H1 (cell line): ENCODE measurements around the gene AHI1. TPM values are rescaled to one million over a fixed set of nuclear protein-coding genes. Genes with fewer than 3 reads are reported as not detected.

Experiments used
- CTCF ChIA-PET: fragments of 300-600 bp; sonication (Branson Sonifier 250); formaldehyde crosslinking; loops from one replicate; lab custom pipeline; 2021; ENCODE audit not compliant: partially characterized antibody; lab: Charles Lee
- POLR2A ChIA-PET: fragments of 300-600 bp; sonication (Branson Sonifier 250); formaldehyde crosslinking; loops from one replicate; lab custom pipeline; 2021; ENCODE audit warnings: inconsistent platforms; ENCODE audit not compliant: partially characterized antibody; lab: Charles Lee
- DNase-seq, 2 experiments: peaks; one replicate each; pipeline versions ENCODE4 v3.0.0 to v3.0.0-alpha.2; 2010 to 2022; ENCODE audit warnings: low spot score in 2 of 2, low read depth in 1 of 2, mixed read lengths in 1 of 2
- FAIRE-seq: peaks from 2 replicates; lab custom pipeline; 2011; peaks lifted over from hg19 to GRCh38; lab: Jason Lieb, UNC
- H2AFZ ChIP-seq: 2 replicates; pipeline ENCODE4 v1.8.1; 2012; ENCODE audit warnings: low read length, inconsistent platforms
- H2AK5ac ChIP-seq: 2 replicates; pipeline ENCODE4 v1.6.1; 2013; ENCODE audit warnings: low read depth, low read length
- H2BK120ac ChIP-seq: replicated peaks from 2 replicates; pipeline ENCODE3; 2013; ENCODE audit warnings: low read depth, low read length, inconsistent platforms
- H2BK12ac ChIP-seq: 2 replicates; pipeline ENCODE4 v1.6.1; 2013; ENCODE audit warnings: low read depth, low read length
- H2BK15ac ChIP-seq: 2 replicates; pipeline ENCODE4 v1.6.1; 2013; ENCODE audit warnings: low read length
- H2BK20ac ChIP-seq: 2 replicates; pipeline ENCODE4 v1.6.1; 2013; ENCODE audit warnings: low read length
- H2BK5ac ChIP-seq: 2 replicates; pipeline ENCODE4 v1.6.1; 2013; ENCODE audit warnings: low read depth, low read length
- H3K14ac ChIP-seq: 2 replicates; pipeline ENCODE4 v1.6.1; 2013; ENCODE audit warnings: inconsistent platforms; ENCODE audit not compliant: insufficient read length
- H3K18ac ChIP-seq: 2 replicates; pipeline ENCODE4 v1.6.1; 2013; ENCODE audit warnings: low read length; ENCODE audit errors: extremely low read depth
- H3K23ac ChIP-seq: 2 replicates; pipeline ENCODE4 v1.6.1; 2013; ENCODE audit warnings: inconsistent platforms; ENCODE audit not compliant: insufficient read length
- H3K23me2 ChIP-seq: 2 replicates; pipeline ENCODE4 v1.6.1; 2013; ENCODE audit warnings: low read depth, low read length
- H3K27ac ChIP-seq: 2 replicates; pipeline ENCODE4 v1.6.1; 2011; ENCODE audit warnings: low read depth, low read length, inconsistent platforms
- H3K27me3 ChIP-seq, 4 experiments: replicated peaks in 1 of 4; 1 replicate in 1 of 4; 2 replicates in 3 of 4; pipeline versions ENCODE4 v1.6.1 to v1.8.1; 2011 to 2013; ENCODE audit warnings: low read length in 3 of 4, mild to moderate bottlenecking in 3 of 4, inconsistent platforms in 2 of 4, mixed read lengths in 2 of 4, moderate library complexity in 1 of 4; ENCODE audit not compliant: control insufficient read depth in 3 of 4, insufficient read depth in 3 of 4; ENCODE audit errors: extremely low read depth in 1 of 4
- H3K36me3 ChIP-seq, 4 experiments: 2 replicates each; pipeline versions ENCODE4 v1.6.1 to v1.8.1; 2011 to 2013; ENCODE audit warnings: mild to moderate bottlenecking in 4 of 4, low read length in 3 of 4, moderate library complexity in 2 of 4, control low read depth in 1 of 4, inconsistent platforms in 1 of 4; ENCODE audit not compliant: insufficient read depth in 4 of 4, control insufficient read depth in 2 of 4
- H3K4ac ChIP-seq: replicated peaks from 2 replicates; pipeline ENCODE3; 2013; ENCODE audit warnings: low read length, low read depth, mixed read lengths, inconsistent platforms; ENCODE audit not compliant: insufficient read length
- H3K4me1 ChIP-seq, 4 experiments: replicated peaks in 1 of 4; 1 replicate in 1 of 4; 2 replicates in 3 of 4; pipeline versions ENCODE4 v1.6.1 to v1.8.1; 2011 to 2013; ENCODE audit warnings: low read length in 3 of 4, inconsistent platforms in 2 of 4, mixed read lengths in 1 of 4; ENCODE audit not compliant: insufficient read depth in 4 of 4, control insufficient read depth in 3 of 4
- H3K4me2 ChIP-seq, 2 experiments: 2 replicates each; pipeline versions ENCODE4 v1.6.1 to v1.8.1; 2011 to 2013; ENCODE audit warnings: low read depth in 2 of 2, low read length in 2 of 2, control low read depth in 1 of 2, inconsistent platforms in 1 of 2, mild to moderate bottlenecking in 1 of 2; ENCODE audit not compliant: insufficient read depth in 1 of 2
- H3K4me3 ChIP-seq, 4 experiments: fragments of 200-600, 300-600 bp in 1 of 4; sonication (generic), shearing (Covaris generic), sonication (Bioruptor Twin) in 1 of 4; 2 replicates each; pipeline versions ENCODE4 v1.5.1 to v1.8.1; 2011 to 2016; ENCODE audit warnings: low read length in 4 of 4, low read depth in 3 of 4, control low read depth in 2 of 4, inconsistent platforms in 2 of 4, mild to moderate bottlenecking in 2 of 4, mixed read lengths in 1 of 4, moderate library complexity in 1 of 4; ENCODE audit not compliant: insufficient read depth in 2 of 4; ENCODE audit errors: extremely low read depth in 1 of 4
- H3K56ac ChIP-seq: replicated peaks from 2 replicates; pipeline ENCODE3; 2013; ENCODE audit warnings: low read depth, mild to moderate bottlenecking, mixed read lengths, low read length, inconsistent platforms; ENCODE audit not compliant: insufficient read length
- H3K79me1 ChIP-seq: 2 replicates; pipeline ENCODE4 v1.6.1; 2013; ENCODE audit warnings: low read depth, low read length, control low read depth
- H3K79me2 ChIP-seq, 2 experiments: 2 replicates each; pipeline versions ENCODE4 v1.6.1 to v1.8.1; 2012 to 2013; ENCODE audit warnings: low read length in 2 of 2, mild to moderate bottlenecking in 2 of 2, inconsistent platforms in 1 of 2; ENCODE audit not compliant: insufficient read depth in 2 of 2, control insufficient read depth in 1 of 2
- H3K9ac ChIP-seq, 4 experiments: replicated peaks in 1 of 4; 1 replicate in 1 of 4; 2 replicates in 3 of 4; pipeline versions ENCODE4 v1.6.1 to v1.8.1; 2011 to 2013; ENCODE audit warnings: low read depth in 3 of 4, low read length in 3 of 4, control low read depth in 2 of 4, mild to moderate bottlenecking in 2 of 4, moderate library complexity in 2 of 4, inconsistent platforms in 1 of 4; ENCODE audit errors: extremely low read depth in 1 of 4
- H3K9me3 ChIP-seq, 2 experiments: 2 replicates each; pipeline versions ENCODE4 v1.6.1 to v1.8.1; 2012 to 2013; ENCODE audit warnings: mild to moderate bottlenecking in 2 of 2, moderate library complexity in 2 of 2, control low read depth in 1 of 2, inconsistent platforms in 1 of 2, low read depth in 1 of 2, low read length in 1 of 2, mixed read lengths in 1 of 2; ENCODE audit not compliant: insufficient read depth in 2 of 2
- H4K20me1 ChIP-seq, 2 experiments: replicated peaks in 1 of 2; 2 replicates each; pipeline versions ENCODE3 to v1.8.1; 2011 to 2013; ENCODE audit warnings: inconsistent platforms in 2 of 2, low read length in 2 of 2, mild to moderate bottlenecking in 1 of 2; ENCODE audit not compliant: insufficient read depth in 2 of 2, control insufficient read depth in 1 of 2
- H4K5ac ChIP-seq: 2 replicates; pipeline ENCODE4 v1.6.1; 2013; ENCODE audit warnings: low read length, low read depth, mixed read lengths, inconsistent platforms; ENCODE audit not compliant: insufficient read length
- H4K8ac ChIP-seq: 2 replicates; pipeline ENCODE4 v1.8.0; 2013; ENCODE audit warnings: mild to moderate bottlenecking, moderate library complexity, low read length, inconsistent platforms; ENCODE audit not compliant: insufficient read depth; ENCODE audit errors: extremely low read depth
- H4K91ac ChIP-seq: replicated peaks from 2 replicates; pipeline ENCODE3; 2013; ENCODE audit warnings: low read length, mixed read lengths, inconsistent platforms; ENCODE audit not compliant: insufficient read length
- ATF2 ChIP-seq: IDR thresholded peaks from 2 replicates; pipeline ENCODE4 v1.6.1; 2012; ENCODE audit warnings: low read length, inconsistent platforms
- WGBS, 2 experiments: shearing (Covaris generic) in 1 of 2; methylation state at CpG; one replicate each; pipeline versions ENCODE4 v1.1.6 to v1.1.7; 2013 to 2015; ENCODE audit warnings: low lambda C conversion rate in 2 of 2, mixed read lengths in 2 of 2, inconsistent platforms in 1 of 2, low coverage in 1 of 2, missing lambda C conversion rate in 1 of 2; ENCODE audit not compliant: insufficient replicate concordance in 2 of 2, insufficient coverage in 1 of 2, insufficient read length in 1 of 2; ENCODE audit errors: extremely low coverage in 1 of 2, missing lambda C conversion rate in 1 of 2; 5-methylcytosine and 5-hydroxymethylcytosine counted together
- polyA plus RNA-seq, 7 experiments: library from polyadenylated mRNA; depleted of rRNA in 3 of 7; stranded (reverse) in 5 of 7; unstranded in 2 of 7; fragments of >200 nt in 5 of 7; fragments of 200-250 nt in 2 of 7; gene quantifications; 1 replicate in 5 of 7; 2 replicates in 1 of 7; 4 replicates in 1 of 7; pipeline versions ENCODE4 v1.2.1 to v1.2.3, GENCODE V29; 2011 to 2013; ENCODE audit warnings: missing spikeins in 2 of 7, mixed read lengths in 2 of 7
- total RNA-seq: library from RNA; stranded (reverse); fragmentation: NEBNext Ultra II Directional; extraction: Animal tissue kit (Norgen Biotek cat#: 25700); gene quantifications from 2 replicates; pipeline ENCODE4 v1.2.1, GENCODE V29; 2021

The AHI1 gene
- total and polyA plus RNA-seq, 2 of the 8 experiments (the other 6 are each of a cell fraction or from before 2014, with no cell fraction given) = 4.2 to 19.6 TPM

- Histone ChIP-seq H3K4ac (no peak overlapping the region), H3K4me1 (peaks cover 0 to 3% (median 0%) of the 10 kb centered on the region in 4 experiments; a peak in 1 of 7 replicates), H3K79me1 (no peaks in the 10 kb centered on the region), H4K20me1 (no peaks in the 10 kb centered on the region), H2AK5ac (no peak overlapping the region), H3K9me3 (no peaks in the 10 kb centered on the region), H3K23me2 (no peaks in the 10 kb centered on the region), H3K4me3 (no peak overlapping the region), H4K8ac (no peak overlapping the region), H3K56ac (no peak overlapping the region), H3K14ac (no peak overlapping the region), H2BK12ac (no peak overlapping the region), H3K27me3 (no peaks in the 10 kb centered on the region), H3K23ac (no peak overlapping the region), H3K18ac (no peak overlapping the region), H3K79me2 (no peaks in the 10 kb centered on the region), H3K27ac (no peak overlapping the region), H3K9ac (no peak overlapping the region), H2BK120ac (no peak overlapping the region), H2BK20ac (no peak overlapping the region), H2BK5ac (no peak overlapping the region), H2AFZ (no peak overlapping the region), H3K36me3 (no peaks in the 10 kb centered on the region), H4K5ac (no peak overlapping the region), H3K4me2 (no peak overlapping the region), H4K91ac (no peak overlapping the region), H2BK15ac (no peak overlapping the region)
- TF ChIP-seq ATF2 = no peak
- ChIA-PET CTCF (no interaction called here), POLR2A (no interaction called here)
- DNase-seq = no peak
- no peak for FAIRE-seq
- WGBS, 2 experiments = 92% methylated on average over 1 of the region's 1 CpG; no CpG with 5 or more reads in 1 of the 2 experiments
Measured at GRCh38 chr6:135295085-135295484, 202.5 kb downstream of the AHI1 start.
